Cortex of kidney (tissue), 1 donor: ENCODE results near the gene ARHGAP10.
"Not testable (repeated sequence)": the region's sequence is repeated elsewhere in the genome, so short reads cannot be mapped to it uniquely, and the experiment has no call there.

Experiments
- DNase-seq: peaks from one replicate; lab custom pipeline; 2025; lab: John Stamatoyannopoulos, UW

ARHGAP10 gene

DNA sequence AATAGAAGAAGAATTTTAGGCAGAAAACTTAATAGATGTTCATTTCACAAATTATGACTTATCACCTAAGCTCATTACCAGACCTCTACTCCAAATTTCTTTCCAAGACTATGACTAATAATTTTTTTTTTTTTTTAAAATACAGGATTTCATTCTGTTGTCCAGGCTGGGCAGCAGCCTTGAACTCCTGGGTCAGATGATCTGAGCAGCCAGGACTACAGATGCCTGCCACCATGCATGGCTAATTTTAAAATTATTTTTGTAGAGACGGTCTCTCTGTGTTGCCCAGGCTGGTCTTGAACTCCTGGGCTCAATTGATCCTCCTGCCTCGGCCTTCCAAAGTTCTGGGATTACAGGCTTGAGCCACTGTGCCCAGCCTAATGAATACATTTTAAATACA lies 119.2 kb downstream of the ARHGAP10 start:
- no peak for DNase-seq

DNA sequence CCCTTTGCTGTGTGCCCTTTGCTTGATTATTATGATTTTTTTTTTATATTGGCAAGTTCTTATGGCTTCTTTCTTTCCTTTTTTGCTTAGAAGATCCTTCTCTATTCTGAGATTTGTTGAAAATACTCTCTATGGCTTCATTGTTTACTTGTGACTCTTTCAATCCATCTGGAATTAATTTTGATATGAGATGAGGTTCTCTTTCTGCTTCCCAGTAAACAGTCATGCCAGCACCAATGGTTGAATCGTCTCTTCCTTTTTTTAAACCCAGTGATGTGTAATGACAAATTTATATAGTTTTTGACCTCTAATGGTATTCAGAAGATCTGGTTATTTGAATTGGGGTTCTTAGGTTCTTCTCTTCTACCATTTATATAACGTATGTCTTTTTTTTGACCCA lies 121.8 kb downstream of the ARHGAP10 start:
- DNase-seq = no peak

DNA sequence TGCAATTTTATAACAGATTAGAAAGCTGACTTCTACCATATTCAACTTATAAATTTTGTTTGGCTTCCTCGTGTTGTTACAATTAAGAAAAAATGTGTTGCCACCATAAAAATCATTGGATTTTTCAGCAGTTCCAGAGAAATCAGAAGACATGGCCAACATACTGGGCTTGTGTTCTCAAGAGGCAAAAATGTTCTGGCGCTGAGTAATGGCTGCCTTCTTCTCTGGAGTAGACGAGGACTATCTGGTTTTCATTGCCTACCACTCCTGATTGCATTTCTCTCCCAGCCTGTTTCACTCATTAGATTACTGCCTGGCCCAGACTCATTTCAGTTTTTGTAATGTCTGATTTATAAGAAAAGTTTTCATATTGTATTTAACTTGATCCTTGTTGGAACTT lies 122.3 kb downstream of the ARHGAP10 start:
- no peak for DNase-seq

DNA sequence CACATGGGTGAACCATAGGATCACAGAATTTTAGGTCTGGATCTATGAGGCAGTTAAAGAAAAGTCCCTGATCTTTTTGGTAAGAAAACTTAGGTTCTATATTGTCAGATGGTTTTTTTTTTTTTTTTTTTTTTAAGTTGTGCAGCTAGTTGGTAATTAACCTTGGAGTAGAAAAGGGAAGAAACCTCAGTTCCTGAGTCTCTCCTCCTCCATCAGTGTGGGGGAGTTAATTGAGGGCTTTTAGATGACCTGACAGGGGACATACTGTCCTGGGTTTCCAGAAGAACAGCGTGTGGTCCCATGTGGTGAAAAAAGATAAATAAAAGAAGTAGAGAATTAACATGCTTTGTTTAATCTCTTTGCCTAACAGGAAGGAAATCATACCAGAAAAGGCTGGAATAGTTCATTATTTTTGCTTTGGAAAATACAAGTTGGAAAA lies 123.7 kb downstream of the ARHGAP10 start:
- DNase-seq = no peak

DNA sequence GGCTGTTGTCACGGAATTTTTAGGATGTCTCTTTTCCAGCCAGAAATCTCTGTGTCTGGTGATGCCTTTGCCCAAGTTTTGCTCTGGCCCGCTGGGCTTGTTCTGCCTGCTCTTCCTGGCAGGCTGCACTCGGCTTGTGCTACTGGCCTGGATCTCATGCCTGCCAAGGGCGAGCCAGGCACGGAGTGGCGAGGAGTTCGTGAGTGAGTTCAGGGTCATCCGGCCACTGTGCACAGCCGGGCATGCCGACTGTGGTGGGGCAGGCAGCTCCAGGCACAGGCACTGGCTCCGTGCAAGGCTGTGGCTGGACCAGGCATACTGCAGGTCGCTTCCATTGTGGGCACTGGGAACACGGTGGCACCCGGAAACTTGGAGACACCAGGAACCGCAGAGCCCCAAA lies 129.1 kb downstream of the ARHGAP10 start:
- no peak for DNase-seq

DNA sequence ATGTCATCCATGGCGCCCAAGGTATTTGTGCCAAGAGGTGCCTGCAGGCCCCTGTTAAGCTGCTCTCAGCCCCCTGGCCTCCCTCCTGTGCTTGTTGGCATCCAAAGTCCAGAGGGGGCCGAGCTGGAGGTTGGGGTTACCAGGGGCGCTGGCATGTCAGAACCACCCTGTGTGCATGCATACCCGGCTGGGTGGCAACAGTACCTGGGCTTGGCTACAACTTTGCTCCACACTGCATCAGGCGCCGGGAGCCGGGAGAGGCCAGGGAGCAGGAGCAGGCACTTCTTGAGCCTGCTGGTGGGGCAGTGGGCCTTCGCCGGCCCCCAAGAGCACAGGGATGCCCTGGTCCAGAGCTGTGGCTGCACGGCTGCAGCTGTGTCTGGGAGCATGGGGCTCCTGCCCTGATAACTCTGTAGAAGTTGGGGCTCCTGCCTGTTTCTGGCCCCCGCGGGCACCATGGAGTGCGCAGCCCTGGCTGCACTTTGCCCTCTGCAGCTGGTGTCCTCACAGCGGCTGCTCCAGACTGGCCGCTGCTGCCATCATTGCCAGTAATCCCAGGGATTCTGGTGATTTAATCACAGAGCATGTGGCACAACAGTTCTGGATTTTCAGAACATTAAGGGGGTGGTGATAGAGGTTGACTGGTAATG lies 130.3 kb downstream of the ARHGAP10 start:
- DNase-seq = peak; percentile 17

DNA sequence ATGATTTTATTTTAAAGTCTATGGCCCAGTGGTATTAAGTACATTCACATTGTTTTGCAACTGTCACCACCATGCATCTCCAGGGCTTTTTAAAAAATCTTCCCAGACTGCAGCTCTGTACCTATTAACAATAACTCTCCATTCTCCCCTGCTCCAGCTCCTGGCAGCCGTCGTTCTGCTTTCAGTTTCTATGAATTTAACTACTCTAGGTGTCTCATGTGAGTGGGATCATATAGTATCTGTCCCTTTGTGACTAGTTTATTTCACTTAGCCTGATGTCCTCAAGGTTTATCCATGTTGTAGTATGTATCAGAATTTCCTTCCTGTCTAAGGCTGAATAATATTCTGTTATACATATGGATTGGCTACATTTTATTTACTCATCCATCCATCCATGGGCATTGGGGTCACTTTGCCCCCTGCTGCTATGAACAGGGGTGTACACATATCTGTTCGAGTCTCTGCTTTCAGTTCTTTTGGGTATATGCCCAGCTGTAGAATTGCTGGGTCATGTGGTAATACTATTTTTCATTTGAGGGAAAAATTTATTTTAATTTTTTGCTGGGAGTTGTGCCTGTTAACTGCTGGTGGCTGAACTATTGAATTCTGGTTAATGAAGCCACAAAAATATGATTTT lies 131.3 kb downstream of the ARHGAP10 start:
- DNase-seq = no peak

DNA sequence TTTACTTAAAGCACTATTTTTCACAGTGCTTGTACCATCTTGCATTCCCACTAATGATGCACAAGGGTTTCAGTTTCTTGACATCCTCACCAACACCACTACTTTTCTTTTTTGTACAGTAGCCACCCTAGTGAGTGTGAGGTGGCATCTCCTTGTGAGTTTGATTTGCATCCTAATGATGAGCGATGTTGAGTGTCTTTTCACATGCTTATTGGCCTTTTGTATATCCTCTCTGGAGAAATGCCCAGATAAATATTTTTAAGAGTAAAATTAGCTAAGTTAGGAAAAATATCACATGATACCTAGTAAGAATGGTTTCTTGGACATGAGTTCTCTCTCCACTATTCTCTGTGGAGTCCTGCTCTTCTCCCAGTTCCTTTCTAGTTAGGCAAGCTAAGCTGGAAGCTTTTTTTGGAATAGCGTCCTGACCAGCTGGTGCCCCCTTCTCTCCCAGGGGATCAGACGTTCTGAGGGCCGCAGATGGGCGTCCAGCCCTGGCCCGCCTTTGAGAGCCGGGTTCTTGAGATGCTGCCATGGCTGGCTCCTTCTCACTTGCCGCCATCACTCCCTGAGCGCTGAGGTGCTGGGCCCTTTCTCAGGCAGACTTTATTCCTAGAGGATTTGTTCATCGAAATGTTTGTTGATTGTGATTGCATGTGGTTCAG lies 132.1 kb downstream of the ARHGAP10 start:
- no peak for DNase-seq

DNA sequence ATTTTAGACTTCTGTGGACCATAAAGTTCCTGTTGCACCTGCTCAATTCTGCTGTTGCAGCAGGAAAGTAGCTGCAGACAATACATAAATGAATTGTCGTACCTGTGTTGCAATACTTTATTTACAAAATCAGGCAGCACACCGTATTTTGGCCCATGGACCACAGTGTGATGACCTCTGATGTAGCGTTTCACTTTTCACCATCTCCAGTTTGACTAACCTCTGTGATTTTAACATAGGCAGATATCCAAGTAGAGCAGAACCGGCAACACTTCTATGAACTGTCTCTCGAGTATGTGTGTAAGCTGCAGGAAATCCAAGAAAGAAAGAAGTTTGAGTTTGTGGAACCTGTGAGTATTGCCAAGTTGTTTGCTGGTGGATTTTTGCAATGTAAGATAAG lies 132.7 kb downstream of the ARHGAP10 start:
- no peak for DNase-seq

DNA sequence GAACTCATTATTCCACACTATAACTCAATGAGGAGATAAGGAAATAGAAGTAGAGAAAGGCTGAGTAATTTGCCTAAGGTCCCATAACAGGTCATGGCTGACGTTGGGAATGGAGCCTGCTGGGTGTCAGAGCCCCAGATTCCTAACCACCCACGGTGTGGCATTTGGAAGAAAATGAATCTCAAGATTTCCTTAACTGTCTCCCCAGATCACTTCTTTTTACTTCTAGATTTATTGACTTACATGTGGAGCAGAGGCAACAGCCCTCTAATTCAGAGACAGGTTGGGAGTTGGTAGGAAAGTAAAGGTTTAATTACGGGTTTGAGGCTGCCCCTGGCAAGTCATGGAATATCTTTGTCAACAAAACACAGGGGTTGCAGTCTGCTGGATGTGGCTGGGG lies 134.0 kb downstream of the ARHGAP10 start:
- no peak for DNase-seq

DNA sequence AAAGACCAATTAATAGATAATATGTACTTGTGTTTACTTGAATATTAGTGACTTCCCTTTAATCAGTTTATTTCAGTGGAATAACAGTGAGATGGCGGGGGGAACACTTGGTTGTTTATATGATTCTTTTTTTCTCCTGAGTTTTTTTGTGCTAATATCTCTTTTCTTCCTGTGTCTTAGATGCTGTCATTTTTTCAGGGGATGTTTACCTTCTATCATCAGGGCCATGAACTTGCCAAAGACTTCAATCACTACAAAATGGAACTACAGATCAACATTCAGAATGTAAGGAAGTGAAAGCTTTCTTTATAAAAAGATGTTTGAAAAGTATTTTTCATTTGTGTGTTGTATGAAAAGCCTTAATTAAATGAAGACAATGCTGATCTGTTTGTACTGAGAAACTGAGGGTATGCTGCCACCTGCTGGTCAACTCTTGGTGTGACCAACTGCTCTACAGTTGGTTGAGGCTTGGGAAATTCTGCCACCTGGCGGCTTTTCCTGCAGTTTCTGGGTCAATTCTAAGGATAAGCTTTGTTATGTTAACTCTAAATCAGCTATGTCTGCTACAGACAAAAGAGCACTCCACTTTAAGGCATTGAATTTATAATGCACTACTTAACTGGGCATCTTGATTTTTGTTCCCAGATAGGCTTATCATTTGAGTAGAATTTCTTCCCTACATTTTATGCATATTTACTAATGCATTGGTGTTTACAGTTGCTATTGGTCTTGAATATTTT lies 134.8 kb downstream of the ARHGAP10 start:
- DNase-seq = no peak

DNA sequence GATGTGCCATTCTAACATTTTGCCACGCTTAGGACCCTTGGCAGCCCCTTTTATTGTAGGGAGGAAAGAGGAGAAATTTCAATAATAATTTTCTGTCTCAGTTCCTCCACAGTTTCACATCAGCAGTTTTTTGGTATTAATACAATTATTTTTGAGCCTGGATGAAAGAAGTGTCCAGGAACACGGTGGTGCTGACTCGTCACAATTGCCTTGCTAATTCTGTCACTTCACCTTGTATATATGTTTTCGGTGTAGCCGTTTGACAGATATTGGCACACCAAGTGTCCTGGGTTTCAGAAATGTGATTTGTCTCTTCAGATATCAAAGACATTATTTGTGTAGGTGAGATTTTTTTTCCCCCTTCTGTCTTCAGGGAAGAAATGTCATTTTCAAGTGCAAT lies 142.2 kb downstream of the ARHGAP10 start:
- no peak for DNase-seq

DNA sequence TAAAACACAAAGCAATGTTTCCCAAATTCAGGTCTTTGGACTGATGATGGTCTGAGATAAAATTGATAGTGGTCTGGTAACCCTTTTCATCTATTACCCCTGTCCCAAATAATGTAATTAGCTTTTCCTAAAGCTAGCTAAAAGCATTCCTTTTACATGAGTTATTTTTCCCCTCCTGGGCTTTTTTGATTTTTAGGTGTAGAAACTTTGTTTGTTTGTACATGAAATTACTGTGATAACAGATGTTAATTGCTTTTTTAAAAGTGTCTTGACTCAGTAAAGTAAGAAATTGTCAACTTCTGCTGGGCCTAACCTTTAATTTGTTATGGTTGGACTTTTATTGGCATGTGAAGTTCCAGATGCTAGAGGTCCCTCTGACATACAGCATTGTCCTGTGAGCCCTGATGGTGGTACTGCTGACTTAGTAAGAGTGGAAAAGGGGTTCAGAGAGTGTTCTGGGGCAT lies 145.5 kb downstream of the ARHGAP10 start:
- DNase-seq = no peak

DNA sequence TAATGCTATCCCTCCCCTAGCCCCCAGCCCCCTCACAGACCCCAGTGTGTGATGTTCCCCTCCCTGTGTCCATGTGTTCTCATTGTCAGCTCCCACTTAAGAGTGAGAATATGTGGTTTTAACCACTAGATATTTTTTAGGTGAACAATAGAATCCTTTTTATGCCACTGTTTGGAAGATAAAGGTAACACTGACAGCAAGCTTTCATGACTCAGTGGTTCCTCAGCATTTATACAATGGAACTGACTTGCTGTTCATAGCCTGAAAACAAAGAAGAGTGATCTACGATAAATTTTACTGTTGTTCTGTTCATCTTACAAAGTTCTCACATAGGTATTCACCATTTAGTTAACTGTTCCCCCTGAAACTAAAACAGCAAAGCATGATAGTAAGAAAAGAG lies 147.8 kb downstream of the ARHGAP10 start:
- DNase-seq = no peak

DNA sequence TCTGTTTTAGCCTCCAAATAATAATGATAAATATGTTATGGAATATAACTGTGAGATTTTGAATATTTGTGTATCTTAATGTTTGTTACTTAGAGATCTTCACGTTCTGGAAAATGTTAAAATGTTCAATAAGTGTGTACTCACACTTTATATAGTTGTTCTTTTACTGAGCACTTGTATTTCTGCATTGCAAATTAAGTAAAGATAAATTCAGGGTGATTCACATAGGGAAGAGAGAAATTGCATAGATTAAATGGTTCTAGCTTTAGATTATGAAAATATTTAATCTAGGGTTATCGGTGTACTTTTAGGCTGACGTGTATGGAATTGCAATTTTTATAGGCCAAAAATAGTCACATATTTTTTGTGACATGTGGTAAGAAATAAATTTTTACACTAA lies 148.6 kb downstream of the ARHGAP10 start:
- no peak for DNase-seq

DNA sequence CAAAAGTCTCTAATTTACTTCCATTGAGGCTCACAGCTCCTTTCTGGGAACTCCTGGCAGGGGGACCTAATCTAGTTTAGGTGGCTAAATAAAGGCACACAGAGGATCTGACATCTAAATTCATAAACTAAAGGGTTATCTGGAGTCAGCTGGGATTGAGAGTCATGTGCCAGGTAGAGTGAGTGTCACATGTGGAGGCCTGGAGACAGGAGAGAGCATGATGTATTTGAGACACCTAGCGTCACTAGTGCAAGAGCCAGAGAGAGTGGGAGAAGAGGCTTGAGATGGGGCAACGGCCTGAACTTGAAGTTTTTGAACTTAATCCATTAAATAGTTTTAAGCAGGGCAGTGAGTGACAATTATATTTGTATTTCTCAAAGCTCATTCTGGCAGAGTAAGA lies 152.6 kb downstream of the ARHGAP10 start:
- no peak for DNase-seq

DNA sequence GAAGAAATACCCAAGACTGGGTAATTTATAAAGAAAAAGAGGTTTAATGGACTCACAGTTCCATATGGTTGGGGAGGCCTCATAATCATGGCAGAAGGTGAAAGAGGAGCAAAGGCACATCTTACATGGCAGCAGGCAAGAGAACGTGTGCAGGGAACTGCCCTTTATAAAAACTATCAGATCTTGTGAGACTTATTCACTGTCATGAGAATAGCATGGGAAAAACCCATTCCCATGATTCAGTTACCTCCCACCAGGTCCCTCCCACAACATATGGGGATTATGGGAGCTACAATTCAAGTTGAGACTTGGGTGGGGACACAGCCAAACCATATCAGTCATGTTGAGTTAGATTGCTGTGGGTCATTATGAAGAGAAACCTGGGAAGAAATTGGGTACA lies 153.3 kb downstream of the ARHGAP10 start:
- not testable (repeated sequence) for DNase-seq

DNA sequence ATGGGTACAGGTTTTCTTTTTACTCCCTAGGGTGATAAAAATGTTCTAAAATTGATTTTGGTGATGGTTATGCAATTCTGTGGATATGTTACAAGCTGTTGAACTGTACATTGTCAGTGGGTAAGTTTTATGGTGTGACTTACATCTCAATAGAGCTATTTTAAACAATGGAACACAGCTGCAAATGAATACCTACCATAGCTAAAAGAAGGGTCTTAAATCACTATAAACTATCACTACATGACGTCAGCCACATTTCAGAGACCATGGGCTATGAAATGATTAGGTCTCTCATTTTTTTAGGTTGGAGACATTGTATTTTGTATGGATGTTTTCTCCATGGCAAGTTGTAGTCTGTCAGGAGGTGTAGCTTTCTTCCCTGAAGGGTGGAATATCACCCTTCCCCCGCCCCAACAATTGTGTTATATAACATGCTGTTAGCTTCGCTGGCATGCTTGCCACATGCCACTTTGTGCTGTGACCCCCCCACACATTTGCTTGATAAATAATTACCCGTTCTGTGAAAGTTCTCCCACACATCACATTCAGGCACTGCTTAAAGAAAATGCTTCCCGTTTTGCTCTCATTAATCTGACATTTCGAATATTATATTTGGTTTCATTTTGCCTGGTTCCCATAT lies 159.7 kb downstream of the ARHGAP10 start:
- no peak for DNase-seq

DNA sequence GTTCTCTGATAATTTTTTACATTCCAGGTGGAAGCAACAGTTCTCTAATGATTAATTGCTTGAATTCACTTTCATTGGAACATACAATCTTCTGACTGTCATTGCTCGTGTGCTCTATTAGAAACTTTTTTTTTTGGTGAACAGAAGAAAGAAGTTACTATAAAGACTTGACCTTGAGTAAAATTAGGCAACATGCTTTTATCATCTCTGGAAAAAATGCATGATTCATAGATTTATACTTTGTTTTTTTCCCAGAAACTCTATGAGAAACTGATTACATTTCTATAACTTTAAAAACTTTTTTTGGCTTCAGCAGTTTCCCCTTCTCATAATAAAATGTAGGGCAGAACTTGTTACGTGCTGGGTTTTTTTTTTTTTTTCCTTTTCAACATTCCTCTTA lies 167.6 kb downstream of the ARHGAP10 start:
- no peak for DNase-seq

DNA sequence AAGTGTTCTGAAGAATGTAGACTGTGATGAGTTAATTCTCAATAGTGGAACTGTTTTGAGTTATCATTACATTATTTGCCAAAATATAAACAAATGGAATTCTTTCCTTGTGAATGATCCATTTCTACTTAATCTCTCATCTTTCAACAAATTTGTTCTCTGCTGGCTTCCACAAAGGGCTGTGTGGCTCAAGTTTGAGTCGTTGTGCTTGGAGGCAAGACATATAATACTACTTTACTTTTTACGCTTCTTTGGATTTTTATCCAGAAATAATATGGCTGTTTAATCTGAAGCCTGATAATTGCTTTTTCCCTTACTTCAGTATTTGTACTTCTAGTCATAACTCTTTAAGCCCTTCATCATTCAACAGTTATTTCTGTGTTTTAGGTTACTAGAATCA lies 169.5 kb downstream of the ARHGAP10 start:
- DNase-seq = no peak

DNA sequence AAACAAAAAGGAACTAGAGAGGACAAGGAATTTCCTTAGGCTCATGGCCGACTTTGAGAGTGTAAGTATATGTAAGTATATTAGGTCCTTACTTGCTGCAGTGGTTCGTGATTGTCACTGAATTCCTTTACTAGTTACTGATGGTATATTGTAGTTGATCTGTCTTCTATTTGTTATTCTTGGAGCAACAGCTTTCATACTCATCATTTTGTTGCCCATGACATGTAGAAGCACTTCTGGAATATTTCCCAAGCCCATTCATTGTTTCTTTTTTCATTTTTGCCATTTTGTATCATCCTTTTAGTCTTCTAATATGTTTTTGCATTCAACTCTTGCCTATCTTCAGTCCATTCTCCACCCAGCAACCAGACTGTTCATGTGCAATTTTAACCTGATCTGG lies 170.0 kb downstream of the ARHGAP10 start:
- DNase-seq = no peak

DNA sequence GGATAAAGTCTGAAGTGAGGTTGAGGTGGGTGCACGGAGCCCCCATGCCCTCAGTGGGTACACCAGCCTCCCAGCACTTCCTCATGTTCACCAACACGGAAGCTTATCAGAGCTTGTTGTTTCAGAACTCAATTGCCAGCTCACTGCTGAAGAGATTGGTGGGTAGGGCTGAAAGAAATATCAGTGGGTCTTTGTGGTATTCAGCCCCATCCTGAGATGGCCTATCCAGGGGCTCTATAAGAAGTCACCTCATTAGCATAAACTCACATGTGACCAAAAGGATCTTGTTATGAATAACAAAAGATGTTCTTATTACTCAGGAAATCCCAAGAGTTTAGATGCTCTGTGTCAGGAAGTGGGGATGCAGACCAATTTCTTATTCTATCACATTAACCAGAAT lies 177.3 kb downstream of the ARHGAP10 start:
- no peak for DNase-seq
